GM18907 (cell line): Measurements from ENCODE around the gene TBC1D28.
"Not testable (repeated sequence)": the region's sequence is repeated elsewhere in the genome, so short reads cannot be mapped to it uniquely, and the experiment has no call there.

Source experiments
- ATAC-seq: cut with Tn5 transposase; IDR thresholded peaks from one replicate; pipeline ENCODE4 v1.9.1; 2021; ENCODE audit warnings: mild to moderate bottlenecking, moderate library complexity; ENCODE audit not compliant: unreplicated experiment

TBC1D28 gene

DNA sequence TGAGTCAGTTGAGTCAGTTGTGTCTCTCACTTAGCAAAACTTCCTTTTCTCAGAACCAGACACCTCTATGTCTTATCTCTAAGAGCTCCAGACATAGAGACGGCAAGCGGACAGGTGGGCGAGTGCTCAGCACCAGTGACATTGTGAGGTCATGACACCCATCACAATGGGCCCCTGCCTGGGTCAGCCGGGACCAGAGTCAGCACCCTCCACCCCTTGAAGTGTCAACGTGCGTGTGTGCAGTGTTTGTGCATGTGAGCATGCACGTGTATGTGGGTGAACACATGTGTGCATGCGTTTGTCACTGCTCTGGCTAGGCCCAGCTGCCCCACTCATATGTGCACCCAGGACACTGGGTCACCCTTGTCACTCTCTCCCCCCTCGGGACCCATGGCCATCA, at the start of gene TBC1D28:
TBC1D28 (minus strand) TSS at position 101 of the 400 bp plus-strand sequence. CDS start 3,039 bp downstream, outside the sequence.
- ATAC-seq = not testable (repeated sequence)

DNA sequence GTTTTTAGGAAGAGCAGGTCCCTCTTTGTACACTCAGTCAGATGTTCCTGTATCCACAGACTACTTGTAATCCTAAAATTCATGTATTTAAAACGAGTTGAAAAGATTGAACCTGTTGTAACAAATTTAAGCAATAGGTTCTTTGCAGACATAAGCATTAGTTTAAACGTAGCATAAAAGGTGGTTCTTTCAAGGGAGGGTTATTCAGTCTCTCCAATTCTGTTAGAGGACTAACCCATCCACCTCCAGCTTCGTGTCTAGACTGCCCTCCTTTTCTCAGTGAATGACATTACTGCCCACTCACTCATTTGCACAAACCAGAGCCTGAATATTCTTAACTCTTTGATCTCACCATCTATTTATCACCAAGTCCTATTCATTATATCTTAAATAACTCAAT, 38.5 kb upstream of the TBC1D28 start:
- peak; percentile 12 for ATAC-seq

DNA sequence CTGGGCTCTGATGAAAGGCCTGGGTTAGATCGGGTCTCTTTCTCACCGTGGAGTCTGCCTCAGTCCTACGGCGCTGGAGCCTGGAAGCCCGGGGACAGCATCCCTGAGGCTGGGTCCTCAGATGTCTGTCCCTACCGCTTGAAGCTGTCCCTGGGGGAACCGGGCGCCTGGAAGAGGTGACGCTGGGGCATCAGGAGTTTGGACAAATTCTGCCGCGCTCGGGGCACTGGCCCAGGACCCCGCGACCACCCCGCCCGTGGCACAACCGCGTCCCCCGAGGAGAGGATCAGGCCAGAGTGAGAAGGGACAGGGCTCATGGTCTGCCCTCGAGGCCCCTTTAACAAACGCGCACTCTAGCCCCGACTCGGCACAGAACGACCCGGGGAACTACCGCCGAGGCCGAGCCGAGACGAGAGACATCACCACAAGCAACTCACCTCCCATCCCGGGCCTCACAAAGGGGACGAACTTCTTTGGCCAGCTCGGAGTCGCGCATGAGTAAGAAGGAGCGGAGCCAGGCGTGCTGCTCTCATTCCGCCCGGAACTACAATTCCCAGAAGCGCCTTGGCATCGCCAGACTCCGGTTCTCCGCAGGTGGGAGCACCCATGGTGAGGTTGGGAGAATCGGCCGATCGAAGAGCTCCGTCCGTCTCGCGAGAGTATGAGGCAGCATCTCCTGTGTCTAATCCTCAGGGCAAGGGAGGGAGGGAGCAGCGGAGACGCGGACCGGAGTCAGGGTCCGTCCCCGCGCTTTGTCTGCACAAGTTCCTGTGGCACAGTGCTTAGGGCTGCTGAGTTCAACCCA, 37.8 kb upstream of the TBC1D28 start, which contains the start of gene FOXO3B:
FOXO3B (minus strand) TSS at position 548 of the 805 bp plus-strand sequence. CDS start 663 bp downstream, outside the sequence.
- ATAC-seq = peak; percentile 96

DNA sequence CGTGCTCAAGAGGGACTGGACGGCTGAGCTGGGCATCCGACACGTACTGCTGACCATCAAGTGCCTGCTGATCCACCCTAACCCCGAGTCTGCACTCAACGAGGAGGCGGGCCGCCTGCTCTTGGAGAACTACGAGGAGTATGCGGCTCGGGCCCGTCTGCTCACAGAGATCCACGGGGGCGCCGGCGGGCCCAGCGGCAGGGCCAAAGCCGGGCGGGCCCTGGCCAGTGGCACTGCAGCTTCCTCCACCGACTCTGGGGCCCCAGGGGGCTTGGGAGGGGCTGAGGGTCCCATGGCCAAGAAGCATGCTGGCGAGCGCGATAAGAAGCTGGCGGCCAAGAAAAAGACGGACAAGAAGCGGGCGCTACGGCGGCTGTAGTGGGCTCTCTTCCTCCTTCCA, 33.2 kb upstream of the TBC1D28 start:
- ATAC-seq = not testable (repeated sequence)

DNA sequence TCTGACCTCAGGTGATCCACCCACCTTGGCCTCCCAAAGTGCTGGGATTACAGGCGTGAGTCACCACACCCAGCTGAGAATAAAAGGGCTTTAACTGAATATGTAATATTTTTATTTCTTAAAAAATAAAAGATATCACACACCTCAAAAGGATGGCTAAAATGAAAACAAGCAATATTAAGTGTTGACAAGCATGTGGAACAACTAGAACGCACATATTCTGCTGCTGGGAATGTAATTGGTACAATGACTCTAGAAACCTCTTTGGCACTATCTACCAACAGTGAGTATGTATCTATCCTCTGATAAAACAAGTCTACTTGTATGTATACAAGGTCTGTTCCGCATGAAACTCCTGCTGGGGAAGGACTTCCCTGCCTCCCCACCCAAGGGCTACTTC, 32.7 kb upstream of the TBC1D28 start:
- not testable (repeated sequence) for ATAC-seq

DNA sequence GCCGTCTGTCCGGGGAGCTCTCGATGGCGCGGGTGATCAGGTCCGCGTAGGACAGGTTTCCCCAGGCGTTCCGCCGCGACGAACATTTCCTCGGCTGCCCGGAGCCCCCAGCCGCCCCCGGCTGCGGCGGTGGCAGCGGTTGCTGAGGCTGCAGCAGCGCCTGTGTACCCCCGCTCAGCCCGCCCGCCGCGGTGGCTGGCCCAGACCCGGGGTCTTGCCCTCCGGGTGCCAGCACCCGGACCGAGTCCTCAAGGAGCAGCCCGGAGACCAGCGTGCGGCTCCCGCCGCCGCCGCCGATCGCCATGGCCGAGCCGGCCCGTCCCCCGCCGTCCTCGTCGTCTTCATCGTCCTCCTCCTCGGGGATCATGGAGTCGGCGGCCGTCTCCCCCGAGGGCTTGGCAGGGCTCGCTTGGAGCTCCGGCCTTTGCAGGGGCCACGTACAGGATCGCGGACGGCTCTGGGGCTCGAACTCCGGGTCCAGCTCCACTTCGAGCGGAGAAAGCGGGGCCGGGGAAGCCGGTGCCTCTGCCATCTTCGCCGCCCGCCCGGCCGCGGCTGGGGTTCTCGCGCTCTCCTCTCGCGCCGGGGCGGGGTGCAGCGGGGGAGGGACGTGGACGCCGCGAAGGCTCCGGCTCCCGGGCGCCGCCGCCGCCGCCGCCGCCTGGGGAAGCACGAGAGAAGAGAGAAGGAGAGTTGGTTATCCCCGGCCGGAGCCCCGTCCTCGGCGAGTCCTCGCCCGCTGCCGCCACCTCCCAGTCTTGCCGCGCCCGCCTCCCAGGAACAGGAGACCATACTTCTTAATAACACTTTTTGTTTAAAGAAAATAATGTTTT, 28.4 kb upstream of the TBC1D28 start:
- ATAC-seq = not testable (repeated sequence)

DNA sequence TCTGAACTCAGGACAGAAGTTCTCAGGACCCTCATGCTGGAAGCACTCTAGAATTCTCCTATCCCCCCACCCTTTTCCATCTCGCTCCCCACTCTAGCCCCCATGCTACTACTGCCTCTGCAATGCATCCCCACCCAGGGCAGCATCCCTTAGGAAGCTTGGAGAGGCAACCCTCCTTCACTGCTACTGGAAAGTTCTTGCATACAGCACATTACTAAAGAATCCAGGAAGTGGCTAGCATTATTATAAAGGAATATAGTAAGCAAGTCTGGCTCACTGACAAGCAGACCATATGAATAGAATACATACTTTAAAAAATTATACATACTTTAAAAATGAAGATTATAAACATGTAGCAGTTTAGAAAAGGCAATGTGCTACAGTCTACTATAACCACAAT, 24.4 kb upstream of the TBC1D28 start:
- ATAC-seq = not testable (repeated sequence)

DNA sequence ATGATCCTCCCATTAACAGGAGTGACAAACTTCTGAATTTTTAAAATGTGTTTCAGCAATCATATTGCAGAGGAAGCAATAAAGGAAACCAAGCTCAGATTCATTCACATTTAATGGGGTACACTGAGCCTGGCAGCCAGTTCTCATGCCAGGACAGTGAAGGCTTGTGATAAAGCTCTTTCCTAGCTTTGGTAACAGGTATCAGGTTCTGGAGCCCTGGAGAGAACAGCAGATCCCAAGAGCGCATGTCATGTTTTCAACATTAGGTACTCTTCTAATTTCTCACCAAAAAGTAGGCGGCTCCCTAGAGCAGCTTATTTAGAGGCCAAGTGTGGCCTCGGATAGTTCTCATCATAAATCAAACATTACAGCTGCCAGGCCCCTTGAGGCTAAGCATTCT, 23.3 kb upstream of the TBC1D28 start:
- not testable (repeated sequence) for ATAC-seq

DNA sequence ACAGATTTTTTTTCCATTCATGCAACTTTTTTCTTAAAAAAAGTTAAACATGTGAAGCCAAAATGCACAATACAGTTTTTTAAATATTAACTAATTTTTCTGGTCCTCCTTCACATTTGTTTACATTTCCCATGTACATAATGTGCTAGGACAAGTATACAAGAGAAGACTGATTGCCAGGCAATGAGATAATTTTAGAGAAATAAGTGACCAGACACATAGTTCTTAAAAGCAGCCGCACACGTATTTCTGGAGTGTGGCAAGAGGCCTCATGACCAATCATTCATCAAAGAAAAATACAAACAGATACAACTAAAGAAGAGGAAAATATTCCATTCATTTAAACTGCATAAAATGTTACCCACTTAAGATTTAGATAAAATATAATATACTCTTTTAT, 22.1 kb upstream of the TBC1D28 start:
- not testable (repeated sequence) for ATAC-seq

DNA sequence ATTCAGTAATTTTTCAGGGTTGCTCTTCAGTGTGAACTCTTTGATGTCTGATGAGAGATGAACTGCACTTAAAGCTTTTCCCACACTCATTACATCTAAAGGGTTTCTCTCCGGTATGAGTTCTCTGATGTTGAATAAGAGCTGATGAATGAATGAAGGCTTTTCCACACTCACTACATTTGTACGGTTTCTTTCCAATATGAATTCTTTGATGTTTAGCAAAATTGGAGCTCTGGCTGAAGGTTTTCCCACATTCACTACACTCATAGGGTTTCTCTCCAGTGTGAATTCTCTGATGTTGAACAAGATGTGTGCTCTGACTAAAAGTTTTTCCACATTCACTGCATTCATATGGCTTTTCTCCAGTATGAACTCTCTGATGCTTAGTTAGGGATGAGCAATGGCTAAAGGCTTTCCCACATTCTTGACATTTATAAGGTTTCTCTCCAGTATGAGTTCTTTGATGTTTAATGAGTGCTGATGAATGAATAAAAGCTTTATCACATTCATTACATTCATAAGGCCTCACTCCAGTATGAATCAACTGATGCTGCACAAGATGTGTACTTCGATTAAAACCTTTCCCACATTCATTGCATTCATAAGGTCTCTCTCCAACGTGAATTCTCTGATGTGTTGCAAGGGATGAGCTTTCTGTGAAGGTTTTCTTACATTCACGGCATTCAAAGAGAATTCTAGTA, 17.9 kb upstream of the TBC1D28 start:
- not testable (repeated sequence) for ATAC-seq

DNA sequence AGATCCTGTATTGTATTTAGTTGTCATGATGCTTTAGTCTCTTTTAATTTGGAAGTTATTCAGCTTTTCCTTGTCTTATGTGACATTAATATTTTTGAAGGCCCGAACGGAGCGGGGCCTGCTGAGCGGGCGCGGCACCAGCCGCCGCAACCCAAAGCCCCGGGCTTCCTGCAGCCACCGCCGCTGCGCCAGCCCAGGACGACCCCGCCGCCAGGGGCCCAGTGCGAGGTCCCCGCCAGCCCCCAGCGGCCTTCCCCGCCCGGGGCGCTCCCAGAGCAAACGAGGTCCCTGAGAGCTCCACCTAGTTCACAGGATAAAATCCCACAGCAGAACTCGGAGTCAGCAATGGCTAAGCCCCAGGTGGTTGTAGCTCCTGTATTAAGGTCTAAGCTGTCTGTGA, 5.9 kb upstream of the TBC1D28 start:
- ATAC-seq = not testable (repeated sequence)

DNA sequence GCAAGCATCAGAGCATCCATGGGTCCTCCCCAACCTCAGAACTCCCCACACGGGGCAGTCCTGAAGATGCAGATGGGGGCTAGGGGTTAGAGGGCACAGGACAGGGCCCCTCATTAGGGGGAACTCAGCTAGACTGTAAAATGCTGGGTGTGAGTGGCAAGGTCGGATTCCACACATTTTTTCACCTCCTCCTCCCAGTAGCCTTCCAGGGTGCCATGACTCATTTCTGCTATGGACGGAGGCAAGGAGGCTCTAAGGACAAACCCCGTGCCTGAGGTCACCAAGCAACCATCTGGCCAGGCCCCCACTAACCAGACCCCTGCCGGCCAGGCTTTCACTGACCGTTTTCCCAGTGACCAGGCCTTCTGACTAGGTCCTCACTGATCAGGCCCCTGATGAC, 1.1 kb downstream of the TBC1D28 start:
- ATAC-seq = not testable (repeated sequence)

DNA sequence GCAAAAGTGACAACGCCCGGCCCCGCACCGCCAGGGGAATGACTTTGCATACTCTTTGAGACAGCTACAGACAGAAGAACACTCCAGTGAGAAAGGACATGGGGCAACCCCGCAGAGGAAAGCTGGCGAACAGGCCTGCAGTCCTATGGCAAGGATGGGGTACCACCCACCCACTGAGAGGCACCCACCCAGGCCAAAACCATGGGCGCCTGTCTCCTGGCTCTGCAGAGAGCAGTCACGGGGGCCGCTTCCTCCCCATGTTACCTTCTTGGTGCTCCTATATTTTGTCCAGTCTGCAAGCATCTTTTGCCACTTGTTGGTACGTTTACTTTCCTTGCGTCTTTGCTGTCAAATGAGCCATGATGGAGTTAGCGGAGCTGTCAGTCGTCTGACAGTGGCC, 5.8 kb downstream of the TBC1D28 start:
- ATAC-seq = not testable (repeated sequence)

DNA sequence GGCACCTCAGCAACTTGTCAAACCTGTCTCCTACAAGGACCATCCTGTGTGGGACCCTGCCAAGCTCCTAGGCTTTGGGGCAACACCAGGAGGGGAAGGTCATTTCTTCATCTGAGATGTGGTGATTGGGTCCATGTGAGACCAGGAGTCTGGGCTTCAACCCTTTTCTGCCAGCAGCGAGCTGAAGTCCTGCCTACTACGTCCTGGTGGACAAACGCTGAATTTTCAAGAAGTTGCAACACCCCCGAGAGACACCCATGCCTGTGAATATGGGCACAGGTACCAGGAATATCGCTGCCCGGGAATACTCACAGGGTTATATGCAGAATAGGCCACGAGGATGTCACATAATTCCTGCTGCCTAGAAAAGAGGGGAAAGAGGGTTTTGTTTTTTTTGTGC, 8.0 kb downstream of the TBC1D28 start:
- ATAC-seq = not testable (repeated sequence)

DNA sequence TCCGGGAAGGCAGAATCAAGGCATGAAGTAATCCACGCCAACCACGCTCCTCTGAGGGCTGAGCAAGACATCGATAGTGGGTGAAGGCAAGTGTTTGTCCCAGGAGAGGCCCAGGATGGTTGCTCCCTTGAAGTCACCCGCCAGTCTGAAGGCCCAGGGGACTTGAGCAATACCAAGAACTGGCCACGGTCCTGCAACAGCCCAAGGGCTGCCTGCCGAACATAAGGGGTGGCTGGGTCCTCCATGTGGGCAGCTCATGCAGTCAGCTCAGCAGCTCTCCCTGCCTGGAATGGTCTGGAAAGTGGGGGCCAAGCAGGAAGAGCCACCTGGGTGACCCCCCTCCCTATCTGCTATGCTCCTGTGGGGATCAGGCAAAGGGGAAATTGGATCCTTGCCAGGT, 8.4 kb downstream of the TBC1D28 start:
- ATAC-seq = not testable (repeated sequence)

DNA sequence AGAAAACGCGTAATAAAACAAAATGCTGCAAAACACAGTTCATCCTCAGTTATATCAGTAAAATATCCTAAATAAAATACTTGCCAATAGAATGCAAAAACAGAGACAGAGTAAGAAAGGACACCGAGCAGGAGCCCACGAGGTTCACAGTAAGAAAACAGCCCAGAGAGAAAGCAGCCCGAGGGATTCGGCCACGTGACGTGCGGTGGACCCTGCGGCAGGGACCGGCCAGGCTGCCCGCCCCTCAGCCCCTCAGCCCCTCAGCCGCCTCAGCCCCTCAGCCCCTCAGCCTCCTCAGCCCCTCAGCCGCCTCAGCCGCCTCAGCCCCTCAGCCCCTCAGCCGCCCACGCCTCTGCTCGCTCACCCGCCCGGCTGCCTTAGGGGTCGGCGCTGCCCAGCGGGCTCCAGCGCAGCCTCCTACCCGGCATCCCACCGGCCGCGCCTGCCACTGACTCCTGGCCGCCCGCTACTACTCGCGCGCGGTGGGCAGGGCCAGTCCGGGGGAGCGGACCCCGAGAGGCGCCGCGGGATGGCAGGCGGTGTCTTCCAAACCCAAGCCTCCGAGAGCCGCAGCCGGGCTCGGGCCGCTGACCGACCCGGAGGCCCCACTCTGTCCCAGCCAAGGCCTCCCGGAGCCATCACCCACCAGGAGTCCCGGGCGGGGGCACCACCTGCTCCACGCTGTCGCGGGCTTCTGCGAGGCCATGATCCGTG, 9.5 kb downstream of the TBC1D28 start:
- not testable (repeated sequence) for ATAC-seq

DNA sequence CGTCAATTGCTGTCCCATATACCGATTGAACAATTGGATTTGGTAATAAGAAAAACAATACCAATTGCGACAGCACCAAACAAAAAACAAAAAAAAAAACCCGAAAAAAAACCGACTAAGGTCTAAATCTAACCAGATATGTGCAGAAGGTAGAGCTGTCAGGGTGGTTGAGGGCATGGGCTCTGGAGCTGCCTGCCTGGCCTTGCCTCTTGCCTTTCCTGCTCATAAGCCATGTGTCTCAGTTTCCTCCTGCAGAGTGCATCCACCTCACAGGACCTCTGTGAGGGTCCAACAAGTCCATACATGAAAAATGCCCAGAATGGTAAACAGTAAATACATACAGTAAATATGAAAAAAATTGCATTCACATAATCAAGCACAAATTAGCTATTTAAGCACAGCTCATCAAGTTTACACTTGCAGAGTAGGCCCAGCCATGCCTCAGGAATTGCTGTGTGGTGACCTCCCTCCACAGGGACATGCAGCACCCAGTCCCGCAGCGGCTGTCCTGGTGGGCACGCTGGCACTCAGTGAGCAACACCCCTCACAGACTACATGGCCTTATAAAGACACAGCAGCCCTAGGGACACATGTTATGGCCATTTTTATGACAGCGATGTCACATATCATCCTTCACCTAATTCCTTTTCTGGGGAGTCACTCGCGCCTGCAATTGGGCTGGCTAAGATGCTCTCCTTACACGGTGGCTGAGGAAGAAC, 17.9 kb downstream of the TBC1D28 start:
- no peak for ATAC-seq

DNA sequence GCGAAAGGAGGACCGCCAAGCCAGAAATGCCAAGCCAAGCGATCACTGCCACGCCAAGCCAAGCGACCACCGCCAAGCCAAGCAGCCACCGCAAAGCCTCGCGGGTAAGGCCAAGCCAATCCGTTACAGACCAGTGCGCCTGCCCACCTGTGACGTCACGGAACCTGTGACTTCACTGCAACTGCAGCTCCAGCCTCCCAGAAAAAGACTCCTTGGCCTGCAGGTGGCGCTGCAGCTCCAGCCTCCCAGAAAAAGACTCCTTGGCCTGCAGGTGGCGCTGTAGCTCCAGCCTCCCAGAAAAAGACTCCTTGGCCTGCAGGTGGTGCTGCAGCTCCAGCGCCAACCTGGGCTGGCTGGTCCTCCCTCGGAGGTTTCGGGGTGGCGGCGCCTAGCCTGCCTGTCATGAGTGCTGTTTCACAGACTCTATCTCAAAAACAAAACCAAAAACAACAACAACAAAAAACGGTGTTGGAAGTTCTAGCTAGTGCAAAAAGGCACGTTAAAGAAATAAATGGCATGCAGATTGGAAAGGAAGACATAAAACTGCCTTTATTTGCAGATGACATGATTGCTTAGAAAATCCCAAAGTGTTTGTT, 18.6 kb downstream of the TBC1D28 start:
- ATAC-seq = peak; percentile 68

DNA sequence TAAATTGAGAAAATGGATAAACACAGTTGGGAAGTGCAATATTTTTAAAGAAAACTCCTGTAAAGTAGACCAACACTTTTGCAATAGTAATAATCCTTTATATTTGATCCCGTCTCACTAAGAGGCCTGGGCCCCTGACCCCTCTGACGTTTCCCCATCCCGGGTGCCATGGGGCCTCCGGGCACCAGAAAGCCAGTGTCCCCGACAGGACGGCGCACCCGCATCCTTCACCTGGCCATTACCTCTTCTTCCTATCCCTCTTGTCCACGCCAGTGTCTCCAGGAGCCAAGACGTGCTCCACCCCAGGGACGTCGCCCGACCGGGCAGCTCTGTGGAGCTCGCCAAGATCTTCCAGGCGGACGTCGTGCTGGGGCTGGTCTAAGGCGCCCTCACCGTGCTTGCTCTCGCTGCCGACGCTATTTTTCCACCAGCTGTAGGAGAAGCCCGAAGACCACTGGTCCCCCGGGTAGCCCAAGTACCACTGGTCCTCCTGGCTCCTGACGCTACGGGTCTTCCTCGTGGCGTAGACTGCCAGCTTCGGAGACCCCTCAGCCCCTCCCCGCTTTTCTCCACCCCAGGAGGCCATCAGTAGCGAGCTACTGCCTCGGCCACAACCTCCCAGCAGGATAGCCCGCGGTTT, 19.2 kb downstream of the TBC1D28 start:
- peak; percentile 17 for ATAC-seq
